HT1080 (cell line): Measurements from ENCODE around the gene ZNF814. TPM values are rescaled to one million over a fixed set of nuclear protein-coding genes. Genes with fewer than 3 reads are reported as not detected.
"Not testable (repeated sequence)": the region's sequence is repeated elsewhere in the genome, so short reads cannot be mapped to it uniquely, and the experiment has no call there.

Experiments used
- DNase-seq: peaks from one replicate; pipeline ENCODE4 v3.0.0-alpha.2; 2015; ENCODE audit warnings: low read depth
- total RNA-seq: library from RNA; depleted of rRNA; stranded (reverse); fragments of >200 nt; shearing (Covaris generic); gene quantifications from 2 replicates; pipeline ENCODE4 v1.2.3, GENCODE V29; 2014; rRNA removed

The ZNF814 gene
- total RNA-seq, 1 experiment from 2014 or later, result 0.53 TPM

DNA sequence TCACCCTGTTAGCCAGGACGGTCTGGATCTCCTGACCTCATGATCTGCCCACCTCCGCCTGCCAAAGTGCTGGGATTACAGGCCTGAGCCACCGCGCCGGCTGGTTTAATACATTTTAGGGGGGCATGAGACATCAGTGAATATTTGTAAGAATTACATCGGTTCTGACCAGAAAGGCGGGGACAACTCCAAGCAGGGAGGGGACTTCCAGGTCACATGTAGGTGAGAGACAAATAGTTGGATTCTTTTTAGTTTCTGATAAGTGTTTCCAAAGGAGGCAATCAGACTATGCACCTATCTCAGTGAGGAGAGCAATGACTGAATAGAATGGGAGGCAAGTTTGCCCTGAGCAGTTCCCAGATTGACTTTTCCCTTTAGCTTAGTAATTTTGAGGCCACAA, 70.5 kb downstream of the ZNF814 start:
- no peak for DNase-seq

DNA sequence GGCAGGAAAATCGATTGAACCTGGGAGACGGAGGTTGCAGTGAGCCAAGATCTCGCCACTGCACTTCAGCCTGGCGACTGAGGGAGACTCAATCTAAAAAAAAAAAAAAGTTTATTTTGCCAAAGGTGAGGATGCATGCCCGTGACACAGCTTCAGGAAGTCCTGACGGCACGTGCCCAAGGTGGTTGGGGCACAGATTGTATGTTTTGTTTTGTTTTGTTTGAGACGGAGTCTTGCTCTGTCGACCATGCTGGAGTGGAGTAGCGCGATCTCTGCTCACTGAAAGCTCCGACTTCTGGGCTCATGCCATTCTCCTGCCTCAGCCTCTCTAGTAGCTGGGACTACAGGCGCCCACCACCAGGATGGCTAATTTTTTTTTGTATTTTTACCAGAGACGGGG, 70.9 kb downstream of the ZNF814 start:
- no peak for DNase-seq

DNA sequence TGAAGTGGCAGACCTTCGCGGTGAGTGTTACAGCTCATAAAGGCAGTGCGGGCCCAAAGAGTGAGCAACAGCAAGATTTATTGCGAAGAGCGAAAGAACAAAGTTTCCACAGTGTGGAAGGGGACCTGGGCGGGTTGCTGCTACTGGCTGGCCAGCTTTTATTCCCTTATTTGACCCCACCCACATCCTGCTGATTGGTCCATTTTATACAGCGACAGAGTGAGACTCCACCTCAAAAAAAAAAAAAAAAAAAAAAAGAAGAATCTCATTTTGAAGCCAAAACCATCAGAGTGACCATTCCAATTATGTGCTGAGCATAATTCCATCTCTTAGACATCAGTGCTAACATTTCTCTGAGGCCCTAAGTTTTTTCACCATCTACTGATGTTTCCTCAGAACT, 72.2 kb downstream of the ZNF814 start:
- DNase-seq, result no peak

GRCh38 chr19:57815247-57816075, 73.4 kb downstream of the ZNF814 start:
- no peak for DNase-seq

DNA sequence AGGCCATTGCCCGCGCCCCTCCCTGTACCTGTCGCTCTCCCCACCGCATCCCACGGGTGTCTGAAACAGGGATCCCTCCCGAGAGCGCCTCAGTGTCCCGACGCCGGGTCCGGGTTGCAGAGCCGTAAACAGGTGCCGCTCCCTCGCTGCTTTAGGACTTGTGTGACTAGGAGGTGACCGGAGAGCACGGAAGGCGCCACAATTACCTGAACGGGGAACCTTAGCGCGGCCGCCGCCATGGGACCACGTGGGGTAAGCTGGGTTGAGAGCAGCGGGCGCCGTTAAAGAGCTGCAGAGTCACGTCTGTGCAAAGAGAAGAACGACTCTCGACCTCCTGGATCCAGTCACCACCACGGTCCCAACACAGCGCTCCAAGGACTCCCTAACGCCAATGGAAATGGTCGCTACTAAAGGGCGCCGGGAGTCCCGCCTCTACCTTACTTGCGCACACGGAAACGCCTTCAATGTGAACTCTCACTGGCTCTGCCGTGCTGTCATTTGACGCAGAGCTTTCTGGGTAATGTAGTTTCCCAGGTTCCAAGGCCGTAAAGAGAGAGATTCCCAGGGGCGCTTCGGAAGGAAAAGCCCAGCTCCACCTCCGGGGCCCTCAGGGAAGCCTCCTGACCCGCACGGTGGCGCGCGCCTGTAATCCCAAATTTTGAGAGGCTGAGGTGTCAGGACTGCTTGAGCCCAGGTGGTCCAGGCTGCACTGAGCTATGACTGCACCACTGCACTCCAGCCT, 74.2 kb downstream of the ZNF814 start, which contains the start of gene ZNF552:
Gene ZNF552 (minus strand): TSS at position 409 of the 742 bp plus-strand sequence. CDS start 170 bp downstream, at position 239.
- peak; percentile 87 for DNase-seq

DNA sequence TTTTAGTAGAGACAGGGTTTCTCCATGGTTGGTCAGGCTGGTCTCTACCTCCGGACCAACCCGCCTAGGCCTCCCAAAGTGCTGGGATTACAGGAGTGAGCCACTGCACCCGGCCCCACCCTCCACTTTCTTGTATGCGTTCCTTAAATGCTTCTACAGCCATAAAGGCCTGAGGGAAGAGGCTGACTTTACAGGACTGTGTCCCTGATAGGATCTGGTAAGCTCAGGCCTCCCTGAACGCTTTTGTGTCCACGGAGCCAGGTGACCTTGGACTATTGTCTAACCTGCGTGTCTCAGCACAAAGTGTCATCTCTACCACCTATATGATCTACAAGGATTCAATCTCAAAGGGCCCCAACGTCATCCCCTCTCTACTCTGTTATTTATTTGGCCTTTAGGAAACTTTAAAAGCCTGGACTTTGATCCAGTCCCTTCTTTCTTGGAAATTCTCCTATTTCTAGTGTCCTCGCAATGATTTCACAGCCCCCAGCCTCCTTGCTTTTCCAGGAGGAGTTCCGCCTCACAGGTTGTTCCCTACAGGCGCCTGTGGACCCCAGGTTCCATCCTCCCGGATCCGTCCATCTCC, 74.8 kb downstream of the ZNF814 start:
- no peak for DNase-seq

- not testable (repeated sequence) for DNase-seq
Observed at GRCh38 chr19:57812975-57813820, 75.6 kb downstream of the ZNF814 start.

GRCh38 chr19:57812226-57812625, 76.6 kb downstream of the ZNF814 start:
- no peak for DNase-seq

- DNase-seq, result not testable (repeated sequence)
Observed at GRCh38 chr19:57810410-57811295, 78.2 kb downstream of the ZNF814 start.

- no peak for DNase-seq
Observed at GRCh38 chr19:57807541-57807940, 81.3 kb downstream of the ZNF814 start.

DNA sequence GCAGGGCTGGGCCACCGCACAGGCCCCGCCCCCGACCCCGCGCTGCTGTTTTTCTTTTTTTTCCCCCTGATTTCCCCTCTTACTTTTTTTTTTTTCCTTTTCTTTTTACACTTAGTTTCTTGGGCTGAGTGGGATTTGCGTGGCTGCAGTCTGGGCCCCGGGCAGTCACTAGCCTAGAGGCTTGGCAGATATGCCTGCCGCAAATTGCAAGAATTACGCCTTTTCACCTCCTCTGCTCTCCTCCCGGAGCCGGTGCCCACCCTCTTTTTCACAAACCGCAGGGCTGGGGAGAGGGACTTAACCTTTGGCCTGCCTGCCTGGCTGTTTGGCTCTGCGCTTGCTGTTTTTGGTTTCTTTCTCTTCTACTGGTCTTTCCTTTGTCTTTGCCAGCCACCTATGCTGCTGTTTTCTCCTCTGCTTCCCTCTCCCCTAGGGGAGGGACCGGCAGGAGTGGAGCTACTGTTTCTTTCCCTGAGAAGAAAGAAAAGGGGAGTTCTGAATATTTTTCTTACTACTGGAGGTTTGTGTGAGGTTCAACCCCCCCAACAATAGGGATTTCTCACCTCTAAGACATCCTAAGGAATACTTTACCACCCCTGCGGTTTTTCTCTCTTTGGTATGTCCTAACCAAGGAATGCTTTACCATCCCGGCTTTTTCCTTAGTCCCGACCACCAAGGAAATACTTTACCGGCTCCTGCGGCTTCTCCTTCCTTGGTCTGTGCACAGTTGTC, 85.1 kb downstream of the ZNF814 start:
- peak; percentile 87 for DNase-seq

DNA sequence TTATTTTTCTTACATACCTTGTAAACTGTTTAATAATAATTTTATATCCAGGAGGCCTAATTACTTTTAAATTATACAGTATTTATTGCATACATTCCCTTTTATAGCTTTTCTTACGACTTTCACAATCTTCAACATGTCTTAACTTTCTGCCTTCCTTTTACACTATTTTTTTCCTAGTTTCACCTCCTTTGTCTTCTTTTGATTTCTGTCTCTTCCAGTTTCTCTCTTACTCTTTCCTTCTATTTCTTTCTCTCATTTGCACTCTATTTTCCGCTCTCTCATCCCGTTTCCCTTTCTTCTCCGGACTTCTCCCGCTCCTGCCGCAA, 85.6 kb downstream of the ZNF814 start:
- DNase-seq, result no peak

DNA sequence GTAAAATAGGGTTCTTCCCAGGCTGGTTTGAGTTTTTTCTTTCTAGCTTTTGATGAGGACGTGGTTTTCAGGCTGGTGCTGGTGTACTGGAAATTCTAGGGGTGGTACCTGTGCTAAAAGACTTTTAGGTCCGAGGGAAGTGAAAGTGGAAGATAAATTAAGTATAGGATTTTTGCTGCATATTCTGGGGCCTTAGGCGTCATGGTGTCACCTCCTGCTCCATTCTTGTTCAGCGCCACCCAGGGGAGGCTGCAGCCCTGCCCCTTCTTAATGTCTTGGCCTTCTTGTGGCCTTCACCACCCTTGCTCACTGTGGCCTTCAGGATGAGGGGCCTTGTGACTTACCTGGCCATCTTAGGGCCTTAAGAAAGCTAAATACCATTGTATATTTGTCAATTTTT, 86.6 kb downstream of the ZNF814 start:
- no peak for DNase-seq

DNA sequence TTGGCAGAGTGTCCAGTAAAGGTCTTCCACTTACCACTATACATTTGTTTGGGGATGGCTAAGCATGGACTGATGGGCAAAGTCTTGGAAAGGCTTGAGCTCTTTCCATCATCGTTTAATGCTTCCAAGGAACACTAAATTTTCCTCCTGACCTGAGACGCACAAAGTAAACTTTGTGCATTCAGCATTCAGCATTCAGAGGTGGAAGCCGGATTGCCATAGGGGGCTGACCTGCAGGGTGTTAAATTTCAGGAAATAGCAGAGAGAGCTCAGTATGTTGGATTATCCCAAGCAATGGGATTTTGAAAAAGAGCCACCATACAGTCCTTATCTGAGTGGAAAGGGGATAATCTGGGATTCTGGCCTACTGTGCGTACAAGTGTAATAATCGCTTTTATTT, 88.1 kb downstream of the ZNF814 start:
- no peak for DNase-seq

Other genes starting within 250 kb of the ZNF814 start
- not detected in 2 replicates for gene ZSCAN4, start 220.1 kb downstream of the ZNF814 start, total RNA-seq
- 17.0 and 26.8 TPM in 2 replicates for gene ZNF551, start 207.1 kb downstream of the ZNF814 start, total RNA-seq
- not detected in 2 replicates for gene ZNF154, start 179.8 kb downstream of the ZNF814 start, total RNA-seq
- 1.9 and 2.6 TPM in 2 replicates for gene ZNF671, start 161.4 kb downstream of the ZNF814 start, total RNA-seq
- 10.0 and 11.4 TPM in 2 replicates for gene ZNF776, start 142.2 kb downstream of the ZNF814 start, total RNA-seq
- 11.6 and 12.1 TPM in 2 replicates for gene ZNF586, start 119.4 kb downstream of the ZNF814 start, total RNA-seq
- 6.7 and 8.0 TPM in 2 replicates for gene ZNF552, start 74.1 kb downstream of the ZNF814 start, total RNA-seq
- gene ZNF587B, start 58.7 kb downstream of the ZNF814 start, total RNA-seq, result 21.8 and 23.5 TPM in 2 replicates
- 8.1 and 8.2 TPM in 2 replicates for gene ZNF587, start 39.2 kb downstream of the ZNF814 start, total RNA-seq
- 5.4 and 6.7 TPM in 2 replicates for gene ZNF417, start 27.6 kb upstream of the ZNF814 start, total RNA-seq
- 0.03 TPM in 1 of 2 replicates, not detected in the other for gene ZNF418, start 46.4 kb upstream of the ZNF814 start, total RNA-seq
- gene ZNF256, start 58.7 kb upstream of the ZNF814 start, total RNA-seq, result 5.0 and 5.4 TPM in 2 replicates
- gene C19orf18, start 85.5 kb upstream of the ZNF814 start, total RNA-seq, result not detected in 2 replicates
- gene ZNF606, start 113.8 kb upstream of the ZNF814 start, total RNA-seq, result 6.8 and 16.9 TPM in 2 replicates
- gene ZSCAN1, start 145.0 kb upstream of the ZNF814 start, total RNA-seq, result not detected in 2 replicates
- 0.03 TPM in 1 of 2 replicates, not detected in the other for gene ZNF135, start 170.2 kb upstream of the ZNF814 start, total RNA-seq
- 0.30 and 0.71 TPM in 2 replicates for gene ZSCAN18, start 209.2 kb upstream of the ZNF814 start, total RNA-seq